ENCODE results near the gene ARMH1.
"Not testable (repeated sequence)": the region's sequence is repeated elsewhere in the genome, so short reads cannot be mapped to it uniquely, and the experiment has no call there.

The ARMH1 gene

DNA sequence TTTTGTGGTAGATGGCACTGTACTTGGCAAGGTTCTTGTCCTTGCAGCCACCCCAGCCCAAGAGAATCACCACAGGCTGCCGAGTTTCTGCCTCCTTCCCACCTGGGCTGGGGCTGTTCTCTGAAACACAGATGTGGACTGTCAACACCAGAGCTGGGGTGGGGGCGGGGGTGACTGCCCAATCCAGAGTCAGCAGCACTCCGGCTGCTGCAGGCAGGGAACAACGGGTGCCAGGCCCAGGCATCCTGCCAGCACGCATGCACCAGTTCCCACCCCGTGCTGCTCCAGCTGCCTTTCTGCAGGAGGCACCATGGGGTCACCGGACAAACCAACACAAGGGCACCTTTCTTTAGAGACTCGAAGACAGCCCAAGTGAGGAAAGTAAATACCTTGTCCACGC, 14.3 kb upstream of the ARMH1 start:
- no peak for TF ChIP-seq SP1 (IDR thresholded peaks at IDR 0.05)
- TF ChIP-seq ARNT (IDR thresholded peaks at IDR 0.05) = no peak
- no peak for TF ChIP-seq BHLHE40 (IDR thresholded peaks at IDR 0.05; ENCODE audit: borderline replicate concordance)
- TF ChIP-seq, protein P1, sequence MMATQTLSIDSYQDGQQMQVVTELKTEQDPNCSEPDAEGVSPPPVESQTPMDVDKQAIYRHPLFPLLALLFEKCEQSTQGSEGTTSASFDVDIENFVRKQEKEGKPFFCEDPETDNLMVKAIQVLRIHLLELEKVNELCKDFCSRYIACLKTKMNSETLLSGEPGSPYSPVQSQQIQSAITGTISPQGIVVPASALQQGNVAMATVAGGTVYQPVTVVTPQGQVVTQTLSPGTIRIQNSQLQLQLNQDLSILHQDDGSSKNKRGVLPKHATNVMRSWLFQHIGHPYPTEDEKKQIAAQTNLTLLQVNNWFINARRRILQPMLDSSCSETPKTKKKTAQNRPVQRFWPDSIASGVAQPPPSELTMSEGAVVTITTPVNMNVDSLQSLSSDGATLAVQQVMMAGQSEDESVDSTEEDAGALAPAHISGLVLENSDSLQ (IDR thresholded peaks at IDR 0.05) = no peak
- TF ChIP-seq FOXM1 (IDR thresholded peaks at IDR 0.05; ENCODE audit: borderline replicate concordance) = no peak
- TF ChIP-seq TARDBP (IDR thresholded peaks at IDR 0.05) = no peak
- TF ChIP-seq CTBP1 (IDR thresholded peaks at IDR 0.05; ENCODE audit: borderline replicate concordance) = no peak
- TF ChIP-seq LEF1 (IDR thresholded peaks at IDR 0.05; ENCODE audit: borderline replicate concordance) = no peak
- no peak for TF ChIP-seq FOXA1 (IDR thresholded peaks at IDR 0.05)
- TF ChIP-seq L3MBTL2 (conservative IDR thresholded peaks at IDR 0.05) = no peak
- no peak for TF ChIP-seq ELF4 (IDR thresholded peaks at IDR 0.05)
- TF ChIP-seq FOXK2 (IDR thresholded peaks at IDR 0.05) = no peak
- TF ChIP-seq SUZ12 (IDR thresholded peaks at IDR 0.05) = no peak
- TF ChIP-seq ZNF384 (IDR thresholded peaks at IDR 0.05) = no peak
- no peak for TF ChIP-seq NFRKB (IDR thresholded peaks at IDR 0.05)
- no peak for TF ChIP-seq HDGF (IDR thresholded peaks at IDR 0.05; ENCODE audit: borderline replicate concordance)
- ChIA-PET POLR2A (no interaction called here), CTCF (no interaction called here)
- no peak for DNase-seq (ENCODE audit: extremely low spot score)

DNA sequence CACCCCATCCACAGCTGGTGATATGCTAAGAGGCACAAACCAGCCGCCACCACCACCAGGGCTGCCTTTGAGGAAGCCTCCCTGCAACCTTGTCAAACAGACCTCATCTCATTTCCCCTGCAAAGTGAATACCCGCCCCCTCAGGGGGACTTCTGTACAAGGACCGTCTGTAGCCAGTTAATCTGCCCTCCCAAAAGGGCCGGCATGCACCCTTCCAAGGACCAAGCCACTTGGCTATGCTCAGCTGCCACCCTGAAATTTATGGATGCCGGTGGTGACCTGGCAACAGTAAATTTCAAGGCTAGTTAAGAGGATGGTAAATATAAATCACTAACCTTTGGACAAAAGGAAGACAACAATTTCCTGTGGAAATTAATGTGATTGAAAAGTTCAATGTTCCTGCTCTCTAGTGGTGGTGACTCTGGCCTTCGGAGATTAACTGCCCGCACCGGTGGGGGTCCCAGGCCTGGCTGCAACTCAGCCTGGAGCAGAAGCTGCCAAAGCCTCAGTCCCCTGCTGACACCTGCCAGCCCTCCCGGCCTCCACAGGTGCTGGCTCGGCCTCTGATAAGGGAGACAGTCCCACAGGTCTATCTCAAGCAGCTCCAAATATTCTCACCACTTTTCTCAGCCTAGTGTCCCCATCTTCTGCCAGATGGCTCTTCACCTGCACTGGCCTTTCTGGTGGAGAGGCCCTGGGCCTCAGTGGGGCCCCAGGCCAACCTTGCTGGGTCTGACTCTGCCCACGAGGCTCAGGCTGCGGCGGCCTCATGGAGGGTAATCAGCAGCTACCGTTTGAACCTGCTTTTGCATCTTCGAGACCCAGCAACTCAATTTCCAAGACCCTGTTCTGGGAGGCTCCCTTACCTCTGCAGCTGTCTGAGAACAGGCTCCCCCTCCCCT, 12.5 kb upstream of the ARMH1 start:
- POLR2A ChIA-PET = no interaction called here
- CTCF ChIA-PET = interaction anchor here (0.6 to 1.2 kb wide), 3 partner anchors 10 to 492 kb away, joined by 3 to 4 read pairs (median 4); no protein-coding TSS in a partner anchor
- no peak for DNase-seq (ENCODE audit: extremely low spot score)
- no peak for TF ChIP-seq SUZ12 (IDR thresholded peaks at IDR 0.05)
- TF ChIP-seq TARDBP (IDR thresholded peaks at IDR 0.05) = no peak
- TF ChIP-seq CTBP1 (IDR thresholded peaks at IDR 0.05; ENCODE audit: borderline replicate concordance) = no peak
- TF ChIP-seq NFRKB (IDR thresholded peaks at IDR 0.05) = no peak
- no peak for TF ChIP-seq BHLHE40 (IDR thresholded peaks at IDR 0.05; ENCODE audit: borderline replicate concordance)
- TF ChIP-seq FOXM1 (IDR thresholded peaks at IDR 0.05; ENCODE audit: borderline replicate concordance) = no peak
- no peak for TF ChIP-seq ARNT (IDR thresholded peaks at IDR 0.05)
- TF ChIP-seq FOXK2 (IDR thresholded peaks at IDR 0.05) = no peak
- TF ChIP-seq ELF4 (IDR thresholded peaks at IDR 0.05) = no peak
- no peak for TF ChIP-seq FOXA1 (IDR thresholded peaks at IDR 0.05)
- TF ChIP-seq ZNF384 (IDR thresholded peaks at IDR 0.05) = no peak
- TF ChIP-seq L3MBTL2 (conservative IDR thresholded peaks at IDR 0.05) = no peak
- no peak for TF ChIP-seq LEF1 (IDR thresholded peaks at IDR 0.05; ENCODE audit: borderline replicate concordance)
- TF ChIP-seq, protein P1 (IDR thresholded peaks at IDR 0.05) = no peak
- TF ChIP-seq HDGF (IDR thresholded peaks at IDR 0.05; ENCODE audit: borderline replicate concordance) = no peak
- no peak for TF ChIP-seq SP1 (IDR thresholded peaks at IDR 0.05)

DNA sequence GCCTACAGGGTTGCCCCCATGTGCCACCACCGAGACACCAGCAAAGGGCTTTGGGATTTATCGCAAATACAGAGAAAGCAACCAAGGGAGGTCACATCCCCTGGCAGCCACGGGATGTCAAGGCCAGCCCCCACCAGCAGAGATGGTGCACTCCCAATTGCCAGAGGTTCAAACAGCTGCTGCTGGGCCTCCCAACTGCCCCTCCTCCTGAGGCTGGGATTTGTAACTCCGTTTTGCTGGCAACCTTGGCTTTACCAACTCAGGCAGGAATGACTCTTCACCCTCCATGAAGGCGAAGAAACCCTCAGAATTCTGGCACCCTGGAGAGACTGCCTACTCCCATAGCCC, 11.9 kb upstream of the ARMH1 start:
- POLR2A ChIA-PET = no interaction called here
- no peak for TF ChIP-seq L3MBTL2 (conservative IDR thresholded peaks at IDR 0.05)
- no peak for TF ChIP-seq ELF4 (IDR thresholded peaks at IDR 0.05)
- no peak for TF ChIP-seq FOXK2 (IDR thresholded peaks at IDR 0.05)
- no peak for TF ChIP-seq CTBP1 (IDR thresholded peaks at IDR 0.05; ENCODE audit: borderline replicate concordance)
- CTCF ChIA-PET = interaction anchor here (0.6 to 1.2 kb wide), 2 partner anchors 11 to 492 kb away, joined by 3 to 4 read pairs; no protein-coding TSS in a partner anchor
- DNase-seq (ENCODE audit: extremely low spot score) = no peak

DNA sequence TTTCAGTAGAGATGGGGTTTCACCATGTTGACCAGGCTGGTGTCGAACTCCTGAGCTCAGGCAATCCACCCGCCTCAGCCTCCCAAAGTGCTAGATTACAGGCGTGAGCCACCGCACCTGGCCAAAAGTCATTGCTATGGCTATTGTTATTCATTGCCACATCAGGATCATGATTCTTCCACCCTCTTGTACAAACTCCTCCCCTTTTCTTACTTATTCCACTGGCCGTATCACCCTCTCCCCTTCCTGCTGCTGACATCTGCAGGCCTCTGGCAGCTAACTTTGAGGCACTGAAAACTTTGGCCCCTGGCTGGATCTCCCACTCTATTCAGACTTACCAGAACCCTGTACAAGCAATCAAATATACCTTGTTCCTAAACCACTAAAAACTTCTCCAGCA, 11.1 kb upstream of the ARMH1 start:
- ChIA-PET CTCF (no interaction called here), POLR2A (no interaction called here)
- no peak for DNase-seq (ENCODE audit: extremely low spot score)
- TF ChIP-seq ARNT (IDR thresholded peaks at IDR 0.05) (no peak), BHLHE40 (IDR thresholded peaks at IDR 0.05; ENCODE audit: borderline replicate concordance) (no peak)

DNA sequence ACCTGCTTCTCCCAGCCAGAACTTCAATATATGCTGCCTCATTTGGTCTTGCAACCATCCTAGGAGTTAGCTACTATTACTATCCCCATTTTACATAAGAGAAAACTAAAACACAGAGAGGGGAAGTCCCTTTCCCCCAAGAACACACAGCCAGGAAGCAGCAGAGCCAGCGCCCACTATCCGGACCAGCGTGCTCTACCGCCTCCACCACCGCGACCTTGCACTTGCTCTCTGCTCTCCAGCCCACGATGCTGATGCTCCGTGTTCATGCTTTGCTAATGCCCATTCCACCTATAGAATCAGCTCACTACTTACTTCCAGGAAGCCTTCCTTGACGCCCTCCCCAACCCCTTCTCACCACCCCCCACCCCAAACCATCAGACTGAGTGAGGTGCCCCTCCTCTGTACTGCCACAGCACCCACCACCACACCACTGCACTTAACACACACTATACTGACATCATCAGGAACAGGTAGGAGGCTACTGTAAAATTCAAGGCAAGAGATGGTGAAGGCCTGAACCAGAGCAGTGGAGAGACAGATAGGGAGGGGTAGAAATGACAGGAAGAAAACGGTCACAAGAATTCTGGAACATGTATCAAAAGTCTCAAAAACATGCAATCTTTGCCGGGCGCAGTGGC, 9.7 kb upstream of the ARMH1 start:
- ChIA-PET CTCF (interaction anchor here (0.7 to 0.9 kb wide), 2 partner anchors 12 to 13 kb away, joined by 3 to 6 read pairs; no protein-coding TSS in a partner anchor), POLR2A (no interaction called here)
- no peak for TF ChIP-seq BHLHE40 (IDR thresholded peaks at IDR 0.05; ENCODE audit: borderline replicate concordance)
- TF ChIP-seq SP1 (IDR thresholded peaks at IDR 0.05) = no peak
- no peak for TF ChIP-seq ELF4 (IDR thresholded peaks at IDR 0.05)
- TF ChIP-seq FOXA1 (IDR thresholded peaks at IDR 0.05) = no peak
- TF ChIP-seq LEF1 (IDR thresholded peaks at IDR 0.05; ENCODE audit: borderline replicate concordance) = no peak
- TF ChIP-seq SUZ12 (IDR thresholded peaks at IDR 0.05) = no peak
- TF ChIP-seq FOXM1 (IDR thresholded peaks at IDR 0.05; ENCODE audit: borderline replicate concordance) = no peak
- no peak for TF ChIP-seq TARDBP (IDR thresholded peaks at IDR 0.05)
- no peak for TF ChIP-seq ARNT (IDR thresholded peaks at IDR 0.05)
- no peak for TF ChIP-seq FOXK2 (IDR thresholded peaks at IDR 0.05)
- no peak for DNase-seq (ENCODE audit: extremely low spot score)

DNA sequence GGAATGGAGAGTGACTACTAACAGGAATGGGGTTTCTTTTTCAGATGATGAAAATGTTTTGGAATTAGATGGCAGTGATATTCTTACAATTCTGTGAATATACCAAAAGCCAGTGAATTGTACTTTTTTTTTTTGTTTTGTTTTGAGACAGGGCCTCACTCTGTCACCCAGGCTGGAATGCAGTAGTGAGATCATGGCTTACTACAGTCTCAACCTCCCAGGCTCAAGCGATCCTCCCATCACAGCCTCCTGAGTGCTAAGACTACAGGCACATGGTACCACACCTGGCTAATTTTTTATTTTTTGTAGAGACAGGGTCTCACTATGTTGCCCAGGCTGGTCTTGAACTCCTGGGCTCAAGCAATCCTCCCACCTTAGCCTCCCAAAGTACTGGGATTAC, 7.8 kb upstream of the ARMH1 start:
- DNase-seq (ENCODE audit: extremely low spot score); POLR2A ChIA-PET; CTCF ChIA-PET: not testable (repeated sequence)

Measured in HEK293T (cell line).